Uterus (tissue), 2 donors: ENCODE results near the gene RAD51B.

ENCODE experiments used
- CTCF ChIP-seq, 4 experiments: fragments of 200-600 bp in 2 of 4; fragments of 450-650 bp in 2 of 4; sonication (generic) in 2 of 4; IDR thresholded peaks; one replicate each; pipeline ENCODE4 v1.5.1; 2016 to 2019; ENCODE audit warnings: antibody characterized with exemption in 4 of 4, mild to moderate bottlenecking in 2 of 4, moderate library complexity in 1 of 4
- POLR2A ChIP-seq, 2 donors: fragments of 450-650 bp; IDR thresholded peaks; one replicate each; pipeline ENCODE4 v1.6.1; 2016; ENCODE audit warnings: antibody characterized with exemption in 2 of 2, mild to moderate bottlenecking in 1 of 2, moderate library complexity in 1 of 2

GRCh38 chr14:68264260-68264569 lies 444.6 kb downstream of the RAD51B start:
- TF ChIP-seq CTCF (IDR thresholded peaks at IDR 0.05) (no peak), POLR2A (IDR thresholded peaks at IDR 0.05) (no peak)
